Smooth muscle cell (in vitro differentiated cells): Measurements from ENCODE around the gene CRABP1. TPM values are rescaled to one million over a fixed set of nuclear protein-coding genes. Genes with fewer than 3 reads are reported as not detected.

Source experiments
- DNase-seq: peaks from one replicate; lab custom pipeline; 2025; ENCODE audit not compliant: unreplicated experiment; lab: John Stamatoyannopoulos, UW
- H2AFZ ChIP-seq: fragments of 200-600 bp; sonication (generic); 2 replicates; pipeline ENCODE4 v1.6.0; 2016; ENCODE audit warnings: antibody characterized with exemption, low read depth, mild to moderate bottlenecking
- H3F3A ChIP-seq: fragments of 200-600 bp; sonication (generic); 2 replicates; pipeline ENCODE4 v1.6.0; 2017; ENCODE audit warnings: antibody characterized with exemption, low read depth
- H3K27ac ChIP-seq: fragments of 200-600 bp; sonication (generic); 2 replicates; pipeline ENCODE4 v1.5.1; 2016; ENCODE audit warnings: low read depth, mild to moderate bottlenecking
- H3K27me3 ChIP-seq: fragments of 200-600 bp; sonication (generic); 2 replicates; pipeline ENCODE4 v1.6.1; 2016; ENCODE audit warnings: low read depth, mild to moderate bottlenecking
- H3K36me3 ChIP-seq: fragments of 200-600 bp; sonication (generic); 2 replicates; pipeline ENCODE4 v1.5.1; 2016; ENCODE audit warnings: low read depth
- H3K4me1 ChIP-seq: fragments of 200-600 bp; sonication (generic); 2 replicates; pipeline ENCODE4 v1.5.1; 2016; ENCODE audit warnings: low read depth
- H3K4me2 ChIP-seq: fragments of 200-600 bp; sonication (generic); 2 replicates; pipeline ENCODE4 v1.6.0; 2016; ENCODE audit warnings: mild to moderate bottlenecking
- H3K4me3 ChIP-seq: fragments of 200-600 bp; sonication (generic); 2 replicates; pipeline ENCODE4 v1.5.1; 2016; ENCODE audit warnings: mild to moderate bottlenecking
- H3K79me2 ChIP-seq: fragments of 200-600 bp; sonication (generic); 2 replicates; pipeline ENCODE4 v1.6.0; 2016; ENCODE audit warnings: low read depth, mild to moderate bottlenecking
- H3K9ac ChIP-seq: fragments of 200-600 bp; sonication (generic); 2 replicates; pipeline ENCODE4 v1.6.0; 2016; ENCODE audit warnings: low read depth
- H3K9me3 ChIP-seq: fragments of 200-600 bp; sonication (generic); replicated peaks from 2 replicates; pipeline ENCODE4 v1.5.1; 2016; ENCODE audit warnings: low read depth
- H4K20me1 ChIP-seq: fragments of 200-600 bp; sonication (generic); 2 replicates; pipeline ENCODE4 v1.6.0; 2016; ENCODE audit warnings: low read depth
- CTCF ChIP-seq: fragments of 200-600 bp; sonication (generic); IDR thresholded peaks from 2 replicates; pipeline ENCODE4 v1.5.1; 2017; ENCODE audit warnings: borderline replicate concordance, mild to moderate bottlenecking, antibody characterized with exemption; ENCODE audit not compliant: insufficient read depth, poor library complexity, severe bottlenecking
- WGBS: methylation state at CpG from one replicate; pipeline ENCODE4 v1.1.7; 2016; ENCODE audit warnings: low lambda C conversion rate; 5-methylcytosine and 5-hydroxymethylcytosine counted together
- polyA plus RNA-seq: library from polyadenylated mRNA; unstranded; fragments of >200 nt; fragmentation: Nextera tagmentation; extraction: Ambion mirVana; gene quantifications from 2 replicates; pipeline ENCODE4 v1.2.1, GENCODE V29; 2016
- total RNA-seq: library from RNA; depleted of rRNA; stranded (reverse); fragments of >200 nt; gene quantifications from 2 replicates; pipeline ENCODE4 v1.2.3, GENCODE V29; 2014

CRABP1 gene
- total and polyA plus RNA-seq, 2 experiments from 2014 or later: 8.8 to 12.9 TPM

- no peak for TF ChIP-seq CTCF
- H2AFZ ChIP-seq: no peak overlapping the region
- 96% methylated on average over 4 of the region's 4 CpGs for WGBS
These were observed 4.2 kb upstream of the CRABP1 start for GRCh38 chr15:78335985-78336384.

GRCh38 chr15:78338781-78339180 lies 1.4 kb upstream of the CRABP1 start:
- H3K36me3 ChIP-seq: no peaks in the 10 kb centered on the region
- no peaks in the 10 kb centered on the region for H3F3A ChIP-seq
- H3K79me2 ChIP-seq: no peaks in the 10 kb centered on the region
- H3K4me3 ChIP-seq: no peak overlapping the region
- no peak overlapping the region for H3K9ac ChIP-seq
- H3K27ac ChIP-seq: no peak overlapping the region
- H4K20me1 ChIP-seq: no peaks in the 10 kb centered on the region
- no peak for DNase-seq
- peaks cover 94% of the 10 kb centered on the region for H3K27me3 ChIP-seq
- peaks cover 30% of the 10 kb centered on the region for H3K4me1 ChIP-seq
- no peaks in the 10 kb centered on the region for H3K9me3 ChIP-seq
- 87% methylated on average over 7 of the region's 7 CpGs for WGBS
- H2AFZ ChIP-seq: no peak overlapping the region
- no peak for TF ChIP-seq CTCF
- H3K4me2 ChIP-seq: no peak overlapping the region

More at GRCh38 chr15:78335985-78336384, 4.2 kb upstream of the CRABP1 start:
- peaks cover 66% of the 10 kb centered on the region for H3K27me3 ChIP-seq
- H3F3A ChIP-seq: no peaks in the 10 kb centered on the region
- no peaks in the 10 kb centered on the region for H3K9me3 ChIP-seq
- DNase-seq: no peak
- H3K4me2 ChIP-seq: no peak overlapping the region
- H3K79me2 ChIP-seq: no peaks in the 10 kb centered on the region
- no peaks in the 10 kb centered on the region for H3K36me3 ChIP-seq
- H3K27ac ChIP-seq: no peak overlapping the region
- H4K20me1 ChIP-seq: no peaks in the 10 kb centered on the region
- no peak overlapping the region for H3K4me3 ChIP-seq
- no peak overlapping the region for H3K9ac ChIP-seq
- peaks cover 18% of the 10 kb centered on the region for H3K4me1 ChIP-seq

- Histone ChIP-seq H3K4me1 (peaks cover 32% of the 10 kb centered on the region), H3K27me3 (peaks cover 95% of the 10 kb centered on the region), H3K9me3 (no peaks in the 10 kb centered on the region), H3K4me2 (no peak overlapping the region), H4K20me1 (no peaks in the 10 kb centered on the region), H3F3A (no peaks in the 10 kb centered on the region), H3K27ac (no peak overlapping the region), H3K9ac (no peak overlapping the region), H3K4me3 (no peak overlapping the region), H3K79me2 (no peaks in the 10 kb centered on the region), H2AFZ (no peak overlapping the region), H3K36me3 (no peaks in the 10 kb centered on the region)
- WGBS: 51% methylated on average over 16 of the region's 17 CpGs
- TF ChIP-seq CTCF: no peak
- DNase-seq: no peak
These were observed 594 bp upstream of the CRABP1 start for GRCh38 chr15:78339559-78339958.
